ENCODE results near the gene MARK2. TPM values are rescaled to one million over a fixed set of nuclear protein-coding genes. Genes with fewer than 3 reads are reported as not detected.
A peak's percentile ranks its signal among the peaks of the same experiment; 100 is the strongest.

The MARK2 gene
- total RNA-seq, 1 donor from 2014 or later, result 26.2 TPM

DNA sequence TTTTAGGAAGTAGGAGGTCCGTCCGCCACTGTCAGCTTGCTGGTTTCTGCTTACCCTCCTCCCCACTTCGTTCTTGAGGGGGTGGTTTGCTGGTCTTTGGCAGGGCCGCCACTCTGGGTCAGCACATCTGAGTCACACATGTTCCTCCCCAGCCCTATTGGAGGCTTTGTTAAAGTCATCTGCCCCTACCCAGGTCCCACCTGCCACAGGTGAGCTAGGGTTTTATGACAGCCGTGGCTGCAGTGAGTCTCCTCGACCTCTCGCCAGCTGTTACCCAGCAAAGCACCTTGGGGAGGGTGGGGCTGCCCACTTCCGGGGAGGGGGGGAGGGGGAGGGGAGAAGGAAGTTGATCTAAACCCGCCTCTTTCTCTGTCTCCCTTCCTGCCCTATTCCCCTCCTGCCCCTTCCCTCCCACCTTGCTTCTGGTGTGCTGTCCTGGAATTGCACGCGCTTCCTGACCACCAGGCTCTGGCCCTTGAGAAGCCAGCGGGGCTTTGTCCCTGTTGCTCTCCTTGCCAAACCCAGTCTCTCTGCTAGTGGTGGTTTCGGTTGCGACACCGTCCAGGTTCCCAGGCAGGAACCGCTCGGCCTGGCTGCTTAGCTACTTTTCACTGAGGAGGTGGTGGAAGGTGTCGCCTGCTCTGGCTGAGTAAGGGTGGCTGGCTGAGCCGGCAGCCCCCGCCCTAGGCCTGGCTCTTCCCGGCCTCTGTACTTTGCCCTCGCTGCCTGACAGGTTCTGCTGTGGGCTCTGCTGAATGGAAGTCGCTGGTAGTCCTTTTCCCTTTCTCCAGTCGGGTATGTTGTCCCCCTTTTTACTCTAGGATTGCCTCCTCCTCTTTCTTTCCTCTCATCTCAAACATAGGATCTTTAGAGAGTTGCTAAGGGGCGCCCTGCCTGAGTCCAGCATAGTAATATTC, 49.5 kb downstream of the MARK2 start:
- Mint-ChIP-seq H3K36me3 (ENCODE audit: low read depth) (peaks cover 2% of the 10 kb centered on the region), H3K9me3 (ENCODE audit: low read depth) (peaks cover 2% of the 10 kb centered on the region), H3K27ac (ENCODE audit: unreplicated experiment) (peak overlapping the region; percentile 49), H3K4me3 (ENCODE audit: unreplicated experiment) (no peak overlapping the region), H3K27me3 (ENCODE audit: low read depth) (no peaks in the 10 kb centered on the region), H3K4me1 (ENCODE audit: low read depth) (peaks cover 22% of the 10 kb centered on the region)
- TF ChIP-seq, protein P1, sequence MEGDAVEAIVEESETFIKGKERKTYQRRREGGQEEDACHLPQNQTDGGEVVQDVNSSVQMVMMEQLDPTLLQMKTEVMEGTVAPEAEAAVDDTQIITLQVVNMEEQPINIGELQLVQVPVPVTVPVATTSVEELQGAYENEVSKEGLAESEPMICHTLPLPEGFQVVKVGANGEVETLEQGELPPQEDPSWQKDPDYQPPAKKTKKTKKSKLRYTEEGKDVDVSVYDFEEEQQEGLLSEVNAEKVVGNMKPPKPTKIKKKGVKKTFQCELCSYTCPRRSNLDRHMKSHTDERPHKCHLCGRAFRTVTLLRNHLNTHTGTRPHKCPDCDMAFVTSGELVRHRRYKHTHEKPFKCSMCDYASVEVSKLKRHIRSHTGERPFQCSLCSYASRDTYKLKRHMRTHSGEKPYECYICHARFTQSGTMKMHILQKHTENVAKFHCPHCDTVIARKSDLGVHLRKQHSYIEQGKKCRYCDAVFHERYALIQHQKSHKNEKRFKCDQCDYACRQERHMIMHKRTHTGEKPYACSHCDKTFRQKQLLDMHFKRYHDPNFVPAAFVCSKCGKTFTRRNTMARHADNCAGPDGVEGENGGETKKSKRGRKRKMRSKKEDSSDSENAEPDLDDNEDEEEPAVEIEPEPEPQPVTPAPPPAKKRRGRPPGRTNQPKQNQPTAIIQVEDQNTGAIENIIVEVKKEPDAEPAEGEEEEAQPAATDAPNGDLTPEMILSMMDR (IDR thresholded peaks at IDR 0.05), result no peak
- no peak for DNase-seq (ENCODE audit: low spot score)

DNA sequence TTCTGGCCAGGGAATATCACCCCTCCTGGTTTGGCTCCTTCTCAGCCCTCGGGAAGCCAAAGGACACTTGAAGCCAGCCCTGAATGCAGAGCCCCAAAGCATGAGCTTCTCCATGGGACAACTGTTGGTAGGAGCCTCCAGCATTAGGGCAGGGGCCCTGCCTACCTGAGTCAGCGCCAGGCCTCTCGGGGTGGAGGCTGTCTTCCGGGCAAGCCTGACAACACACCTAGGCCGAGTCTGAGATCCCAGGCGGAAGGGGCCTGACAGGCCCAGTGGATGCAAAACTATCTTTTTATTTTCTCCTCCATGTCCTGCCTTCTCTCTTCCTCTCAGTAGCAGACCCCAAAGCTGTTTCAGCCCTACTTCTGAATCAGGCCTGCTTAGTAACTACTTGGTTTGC, 50.4 kb downstream of the MARK2 start:
- peaks cover 2% of the 10 kb centered on the region for H3K9me3 Mint-ChIP-seq (ENCODE audit: low read depth)
- no peaks in the 10 kb centered on the region for H3K27me3 Mint-ChIP-seq (ENCODE audit: low read depth)
- no peak for DNase-seq (ENCODE audit: low spot score)
- no peak overlapping the region for H3K4me3 Mint-ChIP-seq (ENCODE audit: unreplicated experiment)
- H3K4me1 Mint-ChIP-seq (ENCODE audit: low read depth), result peaks cover 22% of the 10 kb centered on the region
- TF ChIP-seq, protein P1 (IDR thresholded peaks at IDR 0.05), result no peak
- peaks cover 2% of the 10 kb centered on the region for H3K36me3 Mint-ChIP-seq (ENCODE audit: low read depth)
- H3K27ac Mint-ChIP-seq (ENCODE audit: unreplicated experiment), result no peak overlapping the region

DNA sequence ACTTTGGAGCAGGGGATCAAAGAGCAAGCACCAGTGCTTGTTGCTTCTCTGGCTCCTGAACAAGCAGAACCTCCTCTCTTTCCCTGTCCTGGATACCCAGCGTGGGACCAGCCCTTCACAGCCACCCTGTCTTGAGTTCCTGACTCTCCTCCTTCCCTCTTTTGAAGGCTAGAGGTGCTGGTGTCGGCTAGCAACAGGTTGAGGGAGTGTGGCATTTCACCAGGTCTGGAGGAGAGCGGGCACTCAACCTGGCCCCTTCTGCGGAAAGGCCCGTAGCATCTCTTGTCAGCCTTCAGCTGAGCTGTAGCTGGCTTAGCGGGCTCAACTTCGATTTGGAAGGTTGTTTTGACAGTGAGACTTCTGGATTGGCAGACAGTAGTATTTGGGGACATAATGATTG, 51.5 kb downstream of the MARK2 start:
- Mint-ChIP-seq H3K27ac (ENCODE audit: unreplicated experiment) (no peak overlapping the region), H3K9me3 (ENCODE audit: low read depth) (peaks cover 2% of the 10 kb centered on the region), H3K4me3 (ENCODE audit: unreplicated experiment) (no peak overlapping the region), H3K4me1 (ENCODE audit: low read depth) (peaks cover 22% of the 10 kb centered on the region), H3K36me3 (ENCODE audit: low read depth) (peaks cover 2% of the 10 kb centered on the region), H3K27me3 (ENCODE audit: low read depth) (no peaks in the 10 kb centered on the region)
- DNase-seq (ENCODE audit: low spot score), result no peak
- TF ChIP-seq, protein P1 (IDR thresholded peaks at IDR 0.05), result no peak

DNA sequence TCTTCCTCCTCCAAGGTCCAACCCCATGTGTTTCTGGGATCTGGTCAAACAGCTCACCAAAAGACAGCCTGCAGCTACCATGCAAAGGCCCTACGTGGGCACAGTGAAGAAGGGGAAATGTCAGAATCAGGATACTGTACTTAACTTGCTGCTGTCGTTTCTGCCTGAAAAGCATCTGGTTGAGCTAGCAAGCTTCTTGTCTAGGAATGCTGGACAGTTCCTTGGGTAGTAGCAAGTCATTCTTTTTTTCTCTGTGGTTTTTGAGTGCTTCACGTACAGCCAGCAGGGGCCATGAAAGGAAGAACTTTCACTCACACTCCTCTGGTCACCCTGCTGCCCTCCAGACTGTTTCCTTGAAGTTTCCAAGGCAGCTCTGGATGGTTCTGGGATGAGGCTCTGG, 53.3 kb downstream of the MARK2 start:
- Mint-ChIP-seq H3K27ac (ENCODE audit: unreplicated experiment) (peak overlapping the region; percentile 57), H3K4me3 (ENCODE audit: unreplicated experiment) (no peak overlapping the region), H3K4me1 (ENCODE audit: low read depth) (peaks cover 19% of the 10 kb centered on the region), H3K36me3 (ENCODE audit: low read depth) (peaks cover 9% of the 10 kb centered on the region), H3K9me3 (ENCODE audit: low read depth) (peaks cover 2% of the 10 kb centered on the region), H3K27me3 (ENCODE audit: low read depth) (no peaks in the 10 kb centered on the region)
- DNase-seq (ENCODE audit: low spot score), result no peak
- TF ChIP-seq, protein P1 (IDR thresholded peaks at IDR 0.05), result no peak

DNA sequence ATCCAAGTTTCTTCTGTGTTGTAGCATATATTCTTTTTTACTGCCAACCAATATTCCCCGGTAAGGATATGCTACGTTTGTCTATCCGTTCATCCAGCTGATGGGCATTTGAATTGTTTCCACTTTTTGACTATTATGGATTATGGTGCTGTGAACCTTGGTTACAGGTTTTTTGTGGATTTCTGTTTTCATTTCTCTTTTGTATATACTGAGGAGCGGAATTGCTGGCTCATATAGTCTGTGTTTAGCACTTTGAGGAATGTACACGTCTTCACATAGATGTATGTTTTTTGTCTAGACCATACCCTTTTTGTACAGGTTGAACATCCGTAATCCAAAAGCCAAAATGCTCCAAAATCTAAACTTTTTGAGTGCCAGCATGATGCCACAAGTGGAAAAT, 54.4 kb downstream of the MARK2 start:
- Mint-ChIP-seq H3K4me3 (ENCODE audit: unreplicated experiment) (no peak overlapping the region), H3K36me3 (ENCODE audit: low read depth) (peaks cover 13% of the 10 kb centered on the region), H3K27ac (ENCODE audit: unreplicated experiment) (no peak overlapping the region), H3K4me1 (ENCODE audit: low read depth) (peaks cover 8% of the 10 kb centered on the region), H3K9me3 (ENCODE audit: low read depth) (peaks cover 2% of the 10 kb centered on the region), H3K27me3 (ENCODE audit: low read depth) (no peaks in the 10 kb centered on the region)
- TF ChIP-seq, protein P1 (IDR thresholded peaks at IDR 0.05), result no peak
- DNase-seq (ENCODE audit: low spot score), result no peak

All from chondrocyte (in vitro differentiated cells).